Smooth muscle cell of the brain vasculature (primary cell): ENCODE results near the gene DHPS.
"Not testable (repeated sequence)": the region's sequence is repeated elsewhere in the genome, so short reads cannot be mapped to it uniquely, and the experiment has no call there.

Source experiments
- DNase-seq: peaks from one replicate; pipeline ENCODE4 v3.0.0-alpha.2; 2012; ENCODE audit warnings: low read depth, low spot score

DHPS gene

GRCh38 chr19:12705654-12706331 lies 24.1 kb upstream of the DHPS start:
- DNase-seq = no peak

- DNase-seq = no peak
Measured at GRCh38 chr19:12705169-12705568, 23.5 kb upstream of the DHPS start.

GRCh38 chr19:12703046-12703445 lies 21.4 kb upstream of the DHPS start:
- no peak for DNase-seq

GRCh38 chr19:12701596-12702282 lies 20.1 kb upstream of the DHPS start:
- DNase-seq = no peak

- no peak for DNase-seq
Measured at GRCh38 chr19:12698138-12698537, 16.5 kb upstream of the DHPS start.

GRCh38 chr19:12697425-12697824 lies 15.7 kb upstream of the DHPS start:
- DNase-seq = not testable (repeated sequence)

GRCh38 chr19:12696366-12697335 lies 15.0 kb upstream of the DHPS start, which contains the start of gene FBXW9:
Gene FBXW9, minus strand, starts transcription at chr19:12696631. Its CDS starts 50 bp downstream, at chr19:12696581.
- peak; percentile 89 for DNase-seq

- no peak for DNase-seq
Measured at GRCh38 chr19:12695997-12696365, 14.3 kb upstream of the DHPS start.

- no peak for DNase-seq
Measured at GRCh38 chr19:12695514-12695913, 13.8 kb upstream of the DHPS start.

- no peak for DNase-seq
Measured at GRCh38 chr19:12695096-12695495, 13.4 kb upstream of the DHPS start.

GRCh38 chr19:12694641-12695040 lies 13.0 kb upstream of the DHPS start:
- no peak for DNase-seq

- no peak for DNase-seq
Measured at GRCh38 chr19:12692960-12693359, 11.3 kb upstream of the DHPS start.

- no peak for DNase-seq
Measured at GRCh38 chr19:12689581-12690216, 8.0 kb upstream of the DHPS start.

GRCh38 chr19:12689012-12689411 lies 7.3 kb upstream of the DHPS start:
- no peak for DNase-seq

GRCh38 chr19:12687496-12688196 lies 6.0 kb upstream of the DHPS start, which contains the start of gene GNG14:
Gene GNG14, plus strand, starts transcription at chr19:12687998. Its CDS starts 51 bp downstream, at chr19:12688049.
- DNase-seq = no peak

GRCh38 chr19:12685831-12686230 lies 4.2 kb upstream of the DHPS start:
- DNase-seq = no peak

- DNase-seq = no peak
Measured at GRCh38 chr19:12680034-12680433, 1.6 kb downstream of the DHPS start.

- DNase-seq = not testable (repeated sequence)
Measured at GRCh38 chr19:12678039-12678438, 3.6 kb downstream of the DHPS start.

- no peak for DNase-seq
Measured at GRCh38 chr19:12676928-12677327, 4.8 kb downstream of the DHPS start.

GRCh38 chr19:12676384-12676792 lies 5.3 kb downstream of the DHPS start:
- no peak for DNase-seq

- no peak for DNase-seq
Measured at GRCh38 chr19:12675940-12676339, 5.7 kb downstream of the DHPS start.
